ENCODE data around the gene ARHGAP23.
"Not testable (repeated sequence)": the region's sequence is repeated elsewhere in the genome, so short reads cannot be mapped to it uniquely, and the experiment has no call there.

ARHGAP23 gene

DNA sequence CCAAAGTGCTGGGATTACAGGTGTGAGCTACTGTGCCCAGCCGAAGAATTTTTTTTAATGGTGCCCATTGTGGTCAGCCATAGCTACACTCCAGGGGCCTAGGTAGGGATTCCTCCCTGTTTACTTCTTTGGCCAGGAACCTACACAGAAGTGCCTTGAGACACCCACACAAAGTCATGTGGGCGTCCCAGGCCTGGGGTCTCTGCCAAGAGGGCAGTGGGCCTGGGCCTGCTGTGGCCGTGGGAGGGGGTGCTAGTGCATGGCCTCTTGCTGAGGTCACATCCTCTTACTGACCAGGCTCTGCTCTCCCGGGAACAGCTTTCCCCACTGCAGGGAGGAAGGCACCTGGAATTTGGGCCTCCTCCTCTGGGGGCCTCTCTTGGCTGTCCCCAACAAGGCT, 50.4 kb downstream of the ARHGAP23 start:
- H3K9ac ChIP-seq (ENCODE audit: low read depth, low read length, poor library complexity, severe bottlenecking); H3K9me3 ChIP-seq (ENCODE audit: insufficient read depth, low read depth, low read length); H3K4me2 ChIP-seq (ENCODE audit: low read depth, low read length, poor library complexity, severe bottlenecking); H3F3A ChIP-seq (ENCODE audit: low read depth); H3K4me1 ChIP-seq (ENCODE audit: insufficient read depth, low read length, poor library complexity, severe bottlenecking); H3K4me3 ChIP-seq (ENCODE audit: low read length, poor library complexity, severe bottlenecking); H3K79me2 ChIP-seq (ENCODE audit: insufficient read depth, low read length); H2AFZ ChIP-seq (ENCODE audit: low read length); H3K27me3 ChIP-seq (ENCODE audit: insufficient read depth, low read length, poor library complexity, severe bottlenecking); H4K20me1 ChIP-seq (ENCODE audit: insufficient read depth, low read length, poor library complexity, severe bottlenecking); H3K9me2 ChIP-seq (replicated peaks; ENCODE audit: low read depth, low read length): not testable (repeated sequence)
- peaks cover 24% of the 10 kb centered on the region; the same call in 1 of the 2 replicates for H3K36me3 ChIP-seq (ENCODE audit: insufficient read depth, low read length)

DNA sequence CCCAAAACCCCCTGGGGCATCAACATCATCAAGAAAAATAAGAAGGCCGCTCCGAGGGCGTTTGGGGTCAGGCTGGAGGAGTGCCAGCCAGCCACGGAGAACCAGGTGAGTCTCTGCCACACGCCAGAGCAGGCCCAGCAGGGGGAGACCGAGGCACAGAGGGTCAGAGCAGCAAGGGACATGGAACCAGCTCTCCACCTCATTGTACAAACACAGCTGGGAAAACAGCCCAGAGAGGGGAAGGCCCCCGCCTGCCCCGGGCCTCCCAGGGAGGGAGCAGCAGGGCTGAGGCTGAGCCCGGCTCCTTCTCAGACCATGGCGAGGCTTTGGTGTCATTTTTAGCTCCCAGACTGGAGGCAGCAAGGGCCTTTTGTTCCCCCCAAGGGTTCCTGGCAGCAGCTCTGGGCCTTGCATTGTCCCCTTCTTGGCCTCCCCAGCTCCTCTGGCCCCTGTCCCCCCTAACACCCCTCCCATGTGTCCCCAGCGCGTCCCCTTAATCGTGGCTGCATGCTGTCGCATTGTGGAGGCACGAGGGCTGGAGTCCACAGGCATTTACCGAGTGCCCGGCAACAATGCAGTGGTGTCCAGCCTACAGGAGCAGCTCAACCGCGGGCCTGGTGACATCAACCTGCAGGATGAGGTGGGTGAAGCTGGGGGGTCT, 53.9 kb downstream of the ARHGAP23 start:
- H3K9me2 ChIP-seq (replicated peaks; ENCODE audit: low read depth, low read length); H3K9me3 ChIP-seq (ENCODE audit: insufficient read depth, low read depth, low read length); H2AFZ ChIP-seq (ENCODE audit: low read length); H3K4me1 ChIP-seq (ENCODE audit: insufficient read depth, low read length, poor library complexity, severe bottlenecking); H3F3A ChIP-seq (ENCODE audit: low read depth); H3K9ac ChIP-seq (ENCODE audit: low read depth, low read length, poor library complexity, severe bottlenecking); H3K4me3 ChIP-seq (ENCODE audit: low read length, poor library complexity, severe bottlenecking); H3K4me2 ChIP-seq (ENCODE audit: low read depth, low read length, poor library complexity, severe bottlenecking); H3K79me2 ChIP-seq (ENCODE audit: insufficient read depth, low read length); H3K27me3 ChIP-seq (ENCODE audit: insufficient read depth, low read length, poor library complexity, severe bottlenecking); H4K20me1 ChIP-seq (ENCODE audit: insufficient read depth, low read length, poor library complexity, severe bottlenecking): not testable (repeated sequence)
- peaks cover 33% of the 10 kb centered on the region; the same call in 1 of the 2 replicates for H3K36me3 ChIP-seq (ENCODE audit: insufficient read depth, low read length)

GRCh38 chr17:38482700-38483043, 54.4 kb downstream of the ARHGAP23 start:
- not testable (repeated sequence) for H3K9me2 ChIP-seq (replicated peaks; ENCODE audit: low read depth, low read length); H2AFZ ChIP-seq (ENCODE audit: low read length); H3K9ac ChIP-seq (ENCODE audit: low read depth, low read length, poor library complexity, severe bottlenecking); H3F3A ChIP-seq (ENCODE audit: low read depth); H3K9me3 ChIP-seq (ENCODE audit: insufficient read depth, low read depth, low read length); H3K4me3 ChIP-seq (ENCODE audit: low read length, poor library complexity, severe bottlenecking); H3K4me1 ChIP-seq (ENCODE audit: insufficient read depth, low read length, poor library complexity, severe bottlenecking); H3K4me2 ChIP-seq (ENCODE audit: low read depth, low read length, poor library complexity, severe bottlenecking); H4K20me1 ChIP-seq (ENCODE audit: insufficient read depth, low read length, poor library complexity, severe bottlenecking); H3K79me2 ChIP-seq (ENCODE audit: insufficient read depth, low read length); H3K27me3 ChIP-seq (ENCODE audit: insufficient read depth, low read length, poor library complexity, severe bottlenecking)
- peaks cover 35% of the 10 kb centered on the region; the same call in 1 of the 2 replicates for H3K36me3 ChIP-seq (ENCODE audit: insufficient read depth, low read length)

GRCh38 chr17:38484242-38485145, 56.2 kb downstream of the ARHGAP23 start:
- H3K9me3 ChIP-seq (ENCODE audit: insufficient read depth, low read depth, low read length); H3K27me3 ChIP-seq (ENCODE audit: insufficient read depth, low read length, poor library complexity, severe bottlenecking); H3K4me2 ChIP-seq (ENCODE audit: low read depth, low read length, poor library complexity, severe bottlenecking); H3K4me3 ChIP-seq (ENCODE audit: low read length, poor library complexity, severe bottlenecking); H3K79me2 ChIP-seq (ENCODE audit: insufficient read depth, low read length); H3K9ac ChIP-seq (ENCODE audit: low read depth, low read length, poor library complexity, severe bottlenecking); H3F3A ChIP-seq (ENCODE audit: low read depth); H3K9me2 ChIP-seq (replicated peaks; ENCODE audit: low read depth, low read length); H4K20me1 ChIP-seq (ENCODE audit: insufficient read depth, low read length, poor library complexity, severe bottlenecking); H3K4me1 ChIP-seq (ENCODE audit: insufficient read depth, low read length, poor library complexity, severe bottlenecking); H2AFZ ChIP-seq (ENCODE audit: low read length): not testable (repeated sequence)
- H3K36me3 ChIP-seq (ENCODE audit: insufficient read depth, low read length), result peaks cover 25% of the 10 kb centered on the region; the same call in 1 of the 2 replicates
- peak; percentile 75 for TF ChIP-seq CTCF (conservative IDR thresholded peaks at IDR 0.05; ENCODE audit: low read length)
